Germinal center (tissue), 1 donor: Measurements from ENCODE around the gene SMIM10L2A.
A peak's percentile ranks its signal among the peaks of the same experiment; 100 is the strongest.
"Not testable (repeated sequence)": the region's sequence is repeated elsewhere in the genome, so short reads cannot be mapped to it uniquely, and the experiment has no call there.

Source experiments
- DNase-seq: peaks from one replicate; pipeline ENCODE4 v3.0.0; 2012; ENCODE audit warnings: mixed read lengths, low spot score

Gene SMIM10L2A

DNA sequence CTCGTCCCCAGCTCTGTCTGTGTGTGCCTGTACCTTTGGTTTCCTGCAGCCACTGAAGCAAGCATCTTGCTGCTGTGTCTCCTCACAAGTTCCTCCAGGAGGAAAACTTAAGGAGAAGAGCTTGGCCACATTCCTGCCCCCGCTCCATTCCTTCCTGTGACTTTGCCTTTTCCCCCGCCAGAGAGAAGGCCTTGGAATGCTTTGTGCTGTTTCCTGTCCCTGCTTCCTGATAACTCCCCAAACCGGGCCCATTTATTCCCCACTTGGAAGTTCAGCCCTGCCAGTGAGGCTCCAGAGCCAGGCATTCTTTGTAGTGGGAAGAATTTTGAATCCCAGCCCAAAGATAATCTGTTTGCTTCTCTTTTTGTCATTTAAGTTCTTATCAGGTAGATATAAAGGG, 33.1 kb downstream of the SMIM10L2A start:
- DNase-seq: no peak

DNA sequence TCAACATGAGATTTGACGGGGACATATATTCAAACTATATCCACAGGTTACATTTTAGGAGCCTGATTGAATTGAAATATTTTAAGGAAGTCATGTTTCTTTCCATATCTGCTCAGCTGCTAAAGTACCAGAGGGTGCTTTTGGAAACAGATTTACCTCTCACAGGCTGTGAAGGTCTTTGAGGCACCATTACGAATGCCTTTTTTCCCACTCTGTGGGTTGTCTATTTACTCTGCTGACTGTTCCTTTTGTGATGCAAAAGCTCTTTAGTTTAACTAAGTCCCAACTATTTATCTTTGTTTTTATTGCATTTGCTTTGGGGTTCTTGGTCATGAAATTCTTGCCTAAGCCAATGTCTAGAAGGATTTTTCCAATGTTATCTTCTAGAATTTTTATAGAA, 40.0 kb downstream of the SMIM10L2A start:
- DNase-seq: not testable (repeated sequence)

DNA sequence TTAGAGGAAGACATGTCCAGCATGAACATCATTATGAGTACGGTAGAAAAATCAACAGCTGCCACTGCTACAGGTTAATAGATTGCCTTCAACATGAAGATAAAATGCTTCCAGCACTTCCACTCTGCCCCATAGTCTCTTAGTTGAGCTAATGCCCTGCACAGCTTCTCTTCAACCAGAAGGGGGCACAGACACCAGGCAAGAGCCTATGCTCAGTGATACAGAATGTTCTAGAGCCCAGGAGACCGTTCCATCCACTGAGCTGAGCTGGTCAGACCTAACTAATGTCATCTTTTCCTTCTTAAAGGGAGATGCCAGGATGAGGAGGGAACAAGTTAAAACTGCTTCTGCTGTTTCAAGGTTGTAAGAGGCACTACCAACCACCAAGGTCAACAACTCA, 42.2 kb downstream of the SMIM10L2A start:
- peak; percentile 3 for DNase-seq

DNA sequence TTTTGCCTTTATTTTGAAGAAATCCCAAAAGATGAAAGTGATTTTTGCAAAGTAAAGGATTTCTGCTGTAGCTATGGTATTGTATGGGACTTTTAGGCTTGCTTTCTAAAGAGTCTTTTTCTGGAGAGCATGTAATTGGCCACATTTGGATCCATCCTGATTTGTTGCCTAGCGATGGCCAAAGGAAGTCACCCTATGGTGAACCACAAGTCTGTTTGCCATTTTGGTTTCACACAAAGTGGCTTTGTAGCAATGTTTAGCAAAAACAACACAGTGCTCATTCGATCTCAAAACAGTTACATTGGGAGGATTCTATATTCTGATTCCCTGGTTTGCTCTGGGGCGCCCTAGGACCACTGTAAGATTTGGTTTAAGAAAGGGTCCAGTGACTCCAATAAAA, 54.6 kb downstream of the SMIM10L2A start:
- no peak for DNase-seq

DNA sequence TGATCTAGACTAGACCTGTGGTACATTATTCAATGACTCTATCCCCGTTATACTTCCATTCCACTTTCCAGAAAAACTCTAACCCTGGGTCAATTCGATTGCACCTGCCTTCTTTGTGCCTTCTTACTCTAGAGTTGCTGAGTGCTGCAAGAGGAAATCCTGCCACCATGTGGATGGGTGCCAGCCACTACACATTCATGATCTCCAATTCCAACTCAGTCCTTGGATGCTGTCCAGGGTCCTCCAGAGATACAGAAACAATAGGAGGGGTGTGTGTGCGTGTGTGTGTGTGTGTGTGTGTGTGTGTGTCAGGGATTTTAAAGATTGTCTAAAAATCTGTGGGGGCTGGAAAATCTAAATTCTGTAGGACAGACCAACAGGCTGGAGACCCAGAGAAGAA, 55.8 kb downstream of the SMIM10L2A start:
- no peak for DNase-seq
